GM20431 (cell line): ENCODE measurements around the gene DHX8.
"Not testable (repeated sequence)": the region's sequence is repeated elsewhere in the genome, so short reads cannot be mapped to it uniquely, and the experiment has no call there.

ENCODE experiments used
- in situ Hi-C: fragments of 300-500 bp; cut with MseI, MboI; formaldehyde crosslinking; loops from one replicate; pipeline ENCODE4 v1.15.0; 2020; ENCODE audit warnings: low sequenced_read_pairs; ENCODE audit not compliant: unreplicated experiment

DHX8 gene

DNA sequence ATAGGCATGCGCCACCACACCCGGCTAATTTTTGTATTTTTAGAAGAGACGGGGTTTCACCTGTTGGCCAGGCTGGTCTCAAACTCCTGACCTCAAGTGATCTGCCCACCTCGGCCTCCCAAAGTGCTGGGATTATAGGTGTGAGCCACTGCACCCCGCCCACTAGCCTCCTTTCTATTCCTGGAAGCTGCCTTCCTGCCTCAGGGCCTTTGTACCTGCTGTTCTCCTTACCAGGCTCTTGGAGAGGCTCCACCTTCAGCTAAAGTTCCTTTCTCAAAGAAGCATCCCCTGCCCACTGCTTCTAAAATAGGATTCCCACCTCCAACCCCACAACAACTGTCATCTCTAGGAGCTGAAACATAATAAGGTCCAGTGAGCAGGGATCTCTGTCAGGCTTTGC lies 23.9 kb upstream of the DHX8 start:
- in situ Hi-C loops, result not testable (repeated sequence)

DNA sequence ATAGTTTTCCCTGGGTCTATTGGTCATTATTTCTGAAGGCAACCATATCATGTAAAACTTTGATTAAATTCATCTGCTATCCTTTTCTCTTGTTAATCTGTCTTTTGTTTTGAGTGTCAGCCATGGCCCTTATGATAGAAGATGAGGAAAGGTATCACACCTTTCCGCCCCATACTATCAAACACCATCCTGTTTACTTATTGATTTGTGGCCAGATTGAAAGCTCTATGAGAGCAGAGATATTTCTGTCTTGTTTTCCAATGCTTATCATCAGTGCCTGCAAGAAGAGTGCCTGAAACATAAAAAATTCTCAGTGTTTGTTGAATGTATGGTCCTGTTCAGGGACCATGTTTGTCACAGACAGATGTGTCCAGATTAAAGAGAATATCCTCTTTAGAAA lies 22.6 kb upstream of the DHX8 start:
- in situ Hi-C loops, result no loop called here

GRCh38 chr17:43462569-43462968 lies 21.2 kb upstream of the DHX8 start:
- in situ Hi-C loops, result not testable (repeated sequence)

- in situ Hi-C loops, result no loop called here
Measured at GRCh38 chr17:43463241-43463640, 20.5 kb upstream of the DHX8 start.

GRCh38 chr17:43464046-43464445 lies 19.7 kb upstream of the DHX8 start:
- in situ Hi-C loops, result no loop called here

- in situ Hi-C loops, result no loop called here
Measured at GRCh38 chr17:43465049-43465448, 18.7 kb upstream of the DHX8 start.

DNA sequence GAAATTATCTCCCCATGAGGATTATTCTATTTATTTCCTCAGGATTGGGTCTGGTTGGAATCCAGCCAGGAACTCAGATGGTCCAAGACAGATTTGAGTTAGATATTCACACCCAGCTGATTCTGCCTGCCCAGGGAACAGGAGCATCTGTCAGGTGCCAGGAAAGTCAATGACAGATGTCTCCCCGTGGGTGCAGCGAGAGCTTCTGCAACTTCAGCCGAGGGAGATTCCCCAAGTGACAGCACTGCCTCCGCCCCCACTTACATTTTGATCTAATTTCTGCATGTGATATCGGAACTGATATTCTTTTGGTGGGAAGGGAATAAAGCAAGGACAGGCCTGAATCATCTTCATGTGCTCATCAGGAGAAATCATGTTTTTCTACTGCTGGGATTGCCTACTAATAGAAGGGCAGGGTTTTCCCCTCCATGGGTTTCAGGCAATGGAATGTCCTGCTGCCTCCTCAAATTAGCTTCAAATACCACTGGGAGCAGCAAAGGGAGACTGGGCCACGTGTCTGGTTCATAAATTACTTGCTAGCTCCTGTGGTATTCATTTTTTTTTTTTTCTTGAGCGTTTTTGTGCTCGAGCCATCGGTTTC lies 15.7 kb upstream of the DHX8 start:
- in situ Hi-C loops, result no loop called here

DNA sequence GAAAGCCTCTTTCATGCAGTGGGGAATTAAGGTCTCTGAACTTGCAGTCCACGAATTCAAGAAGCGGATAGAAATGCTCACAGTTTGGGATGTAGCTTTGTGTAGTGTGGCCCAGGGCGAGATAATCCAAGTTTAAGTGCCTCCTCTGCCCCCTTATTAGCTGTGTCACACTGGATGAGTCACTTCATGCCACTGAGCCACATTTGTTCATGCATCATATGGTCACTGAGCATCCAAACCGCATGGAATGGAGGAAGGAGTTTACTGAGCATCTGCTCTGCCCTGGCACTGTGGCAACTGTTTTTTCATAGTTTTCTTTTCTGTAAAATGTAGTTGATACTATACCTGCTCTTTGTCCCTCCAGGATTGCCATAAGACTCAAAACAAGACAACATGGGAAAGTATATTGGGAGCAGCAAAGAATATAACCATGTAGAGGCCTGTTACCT lies 15.1 kb upstream of the DHX8 start:
- in situ Hi-C loops, result no loop called here

GRCh38 chr17:43469145-43469544 lies 14.6 kb upstream of the DHX8 start:
- in situ Hi-C loops, result no loop called here

DNA sequence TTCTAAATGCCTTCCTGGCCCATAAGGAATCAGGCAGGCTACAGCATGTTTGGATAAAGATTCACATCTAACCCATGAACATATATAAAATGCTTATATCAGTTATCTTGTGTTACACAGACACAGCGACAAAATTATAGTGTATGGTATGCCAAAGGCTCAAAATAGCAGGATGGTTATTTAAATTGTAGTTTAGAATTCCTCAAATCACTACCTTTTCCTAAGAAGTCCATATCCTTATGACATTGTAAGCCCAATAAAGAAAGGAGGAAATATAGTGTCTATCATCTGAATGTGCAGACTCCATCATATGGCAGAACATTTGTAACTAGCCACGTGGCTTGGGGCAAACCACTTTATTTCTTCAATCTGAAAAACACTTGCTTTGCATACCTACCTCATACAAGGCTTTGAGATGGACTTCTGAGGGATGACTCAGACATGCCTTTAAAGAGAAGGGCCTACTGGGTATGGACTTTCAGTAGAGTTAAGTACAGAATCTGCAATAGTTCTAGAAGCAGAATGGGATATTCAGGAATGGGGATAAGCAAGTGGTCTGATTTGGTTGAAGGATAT lies 12.1 kb upstream of the DHX8 start:
- in situ Hi-C loops, result loop anchor here (10.0 kb wide), 1 partner anchor 67 kb away; no protein-coding TSS in a partner anchor

DNA sequence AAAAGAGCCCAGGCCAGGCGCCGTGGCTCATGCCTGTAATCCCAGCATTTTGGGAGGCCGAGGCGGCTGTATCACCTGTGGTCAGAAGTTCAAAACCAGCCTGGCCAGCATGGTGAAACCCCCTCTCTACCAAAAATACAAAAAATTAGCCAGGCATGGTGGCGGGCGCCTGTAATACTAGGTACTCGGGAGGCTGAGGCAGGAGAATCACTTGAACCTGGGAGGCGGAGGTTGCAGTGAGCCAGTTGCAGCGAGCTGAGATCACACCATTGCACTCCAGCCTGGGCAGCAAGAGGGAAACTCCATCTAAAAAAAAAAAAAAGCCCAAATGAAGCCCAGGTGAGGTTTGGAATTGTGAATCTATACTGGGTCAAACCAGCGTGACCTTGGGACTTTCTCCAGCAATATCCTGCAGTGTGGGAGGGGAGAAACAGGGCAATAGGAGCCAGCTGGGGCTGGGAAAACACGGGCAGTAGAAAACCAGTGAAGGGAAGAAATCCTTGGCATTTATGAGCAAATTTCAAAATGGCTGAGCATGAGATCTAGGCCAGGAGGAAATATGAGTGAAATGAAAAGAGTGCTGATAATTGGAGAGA lies 8.2 kb upstream of the DHX8 start:
- in situ Hi-C loops, result loop anchor here (10.0 kb wide), 1 partner anchor 71 kb away; no protein-coding TSS in a partner anchor

DNA sequence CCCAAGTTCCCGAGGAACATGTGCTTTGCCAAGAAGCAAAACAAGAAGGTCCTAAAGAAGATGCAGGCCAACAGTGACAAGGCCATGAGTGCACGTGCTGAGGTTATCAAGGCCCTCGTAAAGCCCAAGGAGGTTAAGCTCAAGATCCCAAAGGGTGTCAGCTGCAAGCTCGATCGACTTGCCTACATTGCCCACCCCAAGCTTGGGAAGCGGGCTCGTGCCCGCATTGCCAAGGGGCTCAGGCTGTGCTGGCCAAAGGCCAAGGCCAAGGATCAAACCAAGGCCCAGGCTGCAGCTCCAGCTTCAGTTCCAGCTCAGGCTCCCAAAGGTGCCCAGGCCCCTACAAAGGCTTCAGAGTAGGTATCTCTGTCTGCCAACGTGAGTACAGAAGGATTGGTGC lies 7.5 kb upstream of the DHX8 start:
- in situ Hi-C loops, result loop anchor here (10.0 kb wide), 1 partner anchor 72 kb away; no protein-coding TSS in a partner anchor

DNA sequence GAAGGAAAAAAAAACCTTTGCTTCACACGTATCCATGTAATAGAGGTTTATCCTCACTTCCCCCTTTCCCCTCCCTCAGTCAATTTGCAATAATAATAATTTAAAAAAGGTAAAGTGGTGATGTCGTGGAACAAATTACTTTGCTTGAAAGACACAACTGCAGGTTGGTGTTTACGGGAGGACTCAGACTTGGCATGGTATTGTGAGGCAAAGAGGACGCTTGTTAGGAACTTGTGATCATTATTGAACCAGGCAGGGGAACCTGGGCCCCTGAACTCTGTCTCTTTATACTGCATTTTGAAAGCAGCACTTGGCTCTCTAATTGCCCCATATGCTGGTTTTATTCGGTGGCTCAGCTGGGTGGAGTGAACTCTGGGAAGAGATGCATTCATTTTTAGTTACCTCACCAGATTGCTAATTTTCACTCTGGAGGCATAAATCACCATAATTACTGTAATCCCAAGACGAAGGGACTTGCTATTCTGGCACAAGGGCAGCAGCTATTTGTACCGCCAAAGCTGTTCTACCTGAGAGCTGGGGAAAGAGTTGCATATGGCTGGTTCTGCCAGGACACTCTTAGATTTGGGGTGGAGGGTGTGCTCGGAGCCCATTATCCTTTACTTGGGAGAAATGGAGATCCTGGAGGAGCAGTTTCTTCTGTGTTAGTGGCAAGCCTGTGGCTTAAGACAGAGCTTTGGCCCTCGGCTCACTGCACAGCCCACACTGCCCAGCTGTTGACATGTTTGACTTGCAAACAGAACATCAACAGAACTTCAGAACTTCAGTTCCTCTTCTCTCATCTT lies 5.7 kb upstream of the DHX8 start:
- in situ Hi-C loops, result loop anchor here (10.0 kb wide), 1 partner anchor 73 kb away; no protein-coding TSS in a partner anchor

DNA sequence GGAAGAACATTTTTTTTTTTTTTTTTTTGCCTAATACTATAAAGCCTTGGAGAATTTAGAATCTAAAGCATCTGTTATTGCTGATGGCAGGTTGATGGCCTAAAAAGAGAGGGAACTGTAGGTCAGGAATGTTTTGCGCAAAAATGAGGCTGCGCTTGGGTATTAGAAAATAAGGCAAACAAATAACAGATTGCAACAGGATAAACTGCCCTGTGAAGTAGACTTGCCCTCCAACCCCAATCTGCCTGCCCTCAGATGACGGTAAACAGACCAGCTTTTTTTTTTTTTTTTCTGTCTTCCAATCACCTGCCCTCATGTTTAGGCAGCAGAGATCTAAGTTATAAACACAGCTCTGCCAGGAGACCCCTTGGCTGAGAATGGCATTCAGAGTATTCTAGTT lies 3.8 kb upstream of the DHX8 start:
- in situ Hi-C loops, result loop anchor here (10.0 kb wide), 1 partner anchor 75 kb away; no protein-coding TSS in a partner anchor

DNA sequence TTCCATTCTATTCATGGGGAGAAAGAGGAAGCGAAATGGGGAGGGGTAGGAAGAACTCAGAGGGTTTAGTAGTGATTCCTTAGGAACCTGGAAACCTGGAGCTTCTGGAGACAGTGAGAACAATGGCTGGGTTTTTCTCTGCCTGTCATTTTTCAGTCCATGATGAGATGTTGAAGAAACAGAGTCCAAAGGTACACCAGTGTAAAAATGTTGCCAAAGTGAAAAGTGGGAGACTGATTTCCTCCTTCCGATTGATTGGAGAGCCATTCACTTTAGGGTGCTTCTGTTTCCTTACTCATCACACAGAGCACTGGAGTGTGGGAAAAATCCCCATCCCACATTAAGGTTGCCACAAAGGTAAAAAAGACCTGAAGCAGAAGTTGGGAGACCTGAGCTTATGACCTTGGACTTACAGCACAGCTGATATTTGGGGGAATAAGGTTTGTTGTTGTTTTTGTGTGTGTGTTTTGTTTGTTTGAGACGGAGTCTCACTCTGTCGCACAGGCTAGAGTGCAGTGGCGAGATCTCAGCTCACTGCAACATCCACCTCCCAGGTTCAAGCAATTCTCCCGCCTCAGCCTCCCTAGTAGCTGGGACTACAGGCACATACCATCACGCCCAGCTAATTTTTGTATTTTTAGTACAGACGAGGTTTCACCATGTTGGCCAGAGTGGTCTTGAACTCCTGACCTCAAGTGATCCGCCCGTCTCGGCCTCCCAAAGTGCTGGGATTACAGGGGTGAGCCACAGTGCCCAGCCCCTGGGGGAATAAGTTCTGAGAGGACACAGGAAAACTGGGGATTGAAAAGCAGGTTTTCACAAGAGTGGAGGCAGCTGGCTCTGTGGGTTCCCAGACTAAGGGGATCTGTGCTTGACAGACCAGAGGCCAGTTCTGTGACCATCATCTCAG lies 1.4 kb upstream of the DHX8 start:
- in situ Hi-C loops, result no loop called here

DNA sequence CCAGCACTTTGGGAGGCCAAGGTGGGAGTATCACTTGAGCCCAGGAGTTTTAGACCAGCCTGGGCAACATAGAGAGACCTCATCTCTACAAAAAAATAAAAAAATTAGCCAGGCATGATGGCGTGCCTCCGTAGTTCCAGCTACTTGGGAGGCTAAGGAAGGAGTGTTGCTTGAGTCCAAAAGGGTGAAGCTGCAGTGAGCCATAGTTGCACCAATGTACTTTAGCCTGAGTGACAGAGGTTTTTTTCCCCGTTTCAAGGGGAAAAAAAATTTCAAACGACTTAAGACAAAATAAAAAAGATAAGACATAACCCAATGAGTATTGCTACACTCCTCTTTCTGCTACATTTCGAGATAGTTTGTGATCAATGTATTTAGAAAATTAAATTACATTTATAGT lies 6.8 kb downstream of the DHX8 start:
- in situ Hi-C loops, result no loop called here

DNA sequence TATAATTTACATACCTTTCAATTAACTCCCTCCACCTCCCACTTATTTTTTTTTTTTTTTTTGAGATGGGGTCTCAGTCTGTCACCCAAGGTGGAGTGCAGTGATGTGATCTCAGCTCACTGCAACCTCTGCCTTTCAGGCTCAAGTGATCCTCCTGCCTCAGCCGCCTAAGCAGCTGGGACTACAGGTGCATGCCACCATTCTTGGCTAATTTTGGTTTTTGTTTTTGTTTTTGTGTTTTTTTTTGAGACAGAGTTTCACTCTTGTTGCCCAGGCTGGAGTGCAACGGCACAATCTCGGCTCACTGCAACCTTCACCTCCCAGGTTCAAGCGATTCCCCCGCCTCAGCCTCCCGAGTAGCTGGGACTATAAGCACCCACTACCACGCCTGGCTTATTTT lies 25.7 kb downstream of the DHX8 start:
- in situ Hi-C loops, result not testable (repeated sequence)

- in situ Hi-C loops, result not testable (repeated sequence)
Measured at GRCh38 chr17:43511199-43511598, 27.4 kb downstream of the DHX8 start.

DNA sequence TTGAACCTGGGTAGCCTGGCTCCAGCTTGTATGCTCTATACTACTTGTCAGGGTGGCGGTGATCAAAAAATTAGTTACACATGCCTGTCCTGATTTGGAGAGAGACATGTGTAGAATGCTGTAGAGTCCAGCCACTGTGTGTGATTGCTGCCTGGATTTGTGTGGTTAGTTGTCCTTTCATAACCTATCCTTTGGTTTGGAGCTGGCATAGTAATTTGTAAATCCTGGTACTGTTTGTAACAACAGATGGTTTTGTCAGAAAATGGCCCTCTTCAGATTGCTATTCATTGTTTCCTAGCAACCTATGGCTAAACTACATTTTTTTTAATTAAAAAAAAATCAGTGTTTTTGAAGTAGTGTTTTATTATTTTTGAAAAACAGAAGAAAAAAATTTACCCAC lies 31.9 kb downstream of the DHX8 start:
- in situ Hi-C loops, result no loop called here

DNA sequence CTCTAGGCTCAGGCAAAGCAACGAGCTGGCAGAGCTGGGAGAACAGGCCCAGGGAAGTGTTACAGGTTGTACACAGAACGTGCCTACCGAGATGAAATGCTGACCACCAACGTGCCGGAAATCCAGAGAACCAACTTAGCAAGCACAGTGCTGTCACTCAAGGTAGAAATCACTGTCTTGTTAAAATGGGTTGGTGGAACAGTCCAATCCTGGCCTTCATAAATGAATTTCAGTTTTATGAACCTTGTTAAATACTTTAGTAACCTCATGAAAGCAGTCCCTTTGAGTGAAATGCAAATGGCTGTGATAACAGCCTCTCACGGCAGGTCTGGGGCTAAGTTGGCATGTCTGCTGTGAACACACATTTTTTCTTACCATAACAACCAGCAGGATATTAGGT lies 33.4 kb downstream of the DHX8 start:
- in situ Hi-C loops, result no loop called here
